Left renal pelvis (tissue), 4 donors: ENCODE data around the gene ZNF358. TPM values are rescaled to one million over a fixed set of nuclear protein-coding genes. Genes with fewer than 3 reads are reported as not detected.

Experiments
- DNase-seq, 4 donors: peaks; one replicate each; pipeline ENCODE4 v3.0.0-alpha.2; 2013; ENCODE audit warnings: low read depth in 4 of 4, low spot score in 3 of 4
- polyA plus RNA-seq, 4 donors: library from polyadenylated mRNA; unstranded; fragments of 120-200 nt; gene quantifications; one replicate each; pipeline ENCODE4 v1.2.1, GENCODE V29; 2013; ENCODE audit not compliant: insufficient read length in 4 of 4

The ZNF358 gene
- polyA plus RNA-seq, 4 donors: 35.7 to 71.8 (median 40.8) TPM

DNA sequence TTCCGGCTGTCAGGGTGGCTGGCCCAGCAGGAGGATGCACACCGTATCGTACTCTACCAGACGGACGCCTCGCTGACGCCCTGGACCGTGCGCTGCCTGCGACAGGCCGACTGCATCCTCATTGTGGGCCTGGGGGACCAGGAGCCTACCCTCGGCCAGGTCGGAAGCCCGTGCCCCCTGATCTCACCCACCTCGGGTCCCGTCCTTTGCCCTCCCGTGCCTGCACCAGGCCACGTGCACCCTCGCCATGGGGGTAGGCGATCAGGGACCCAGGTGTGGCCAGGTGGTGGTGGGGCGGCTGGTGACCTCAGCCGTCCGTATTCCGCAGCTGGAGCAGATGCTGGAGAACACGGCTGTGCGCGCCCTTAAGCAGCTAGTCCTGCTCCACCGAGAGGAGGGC, 38.7 kb downstream of the ZNF358 start:
- DNase-seq: no peak

DNA sequence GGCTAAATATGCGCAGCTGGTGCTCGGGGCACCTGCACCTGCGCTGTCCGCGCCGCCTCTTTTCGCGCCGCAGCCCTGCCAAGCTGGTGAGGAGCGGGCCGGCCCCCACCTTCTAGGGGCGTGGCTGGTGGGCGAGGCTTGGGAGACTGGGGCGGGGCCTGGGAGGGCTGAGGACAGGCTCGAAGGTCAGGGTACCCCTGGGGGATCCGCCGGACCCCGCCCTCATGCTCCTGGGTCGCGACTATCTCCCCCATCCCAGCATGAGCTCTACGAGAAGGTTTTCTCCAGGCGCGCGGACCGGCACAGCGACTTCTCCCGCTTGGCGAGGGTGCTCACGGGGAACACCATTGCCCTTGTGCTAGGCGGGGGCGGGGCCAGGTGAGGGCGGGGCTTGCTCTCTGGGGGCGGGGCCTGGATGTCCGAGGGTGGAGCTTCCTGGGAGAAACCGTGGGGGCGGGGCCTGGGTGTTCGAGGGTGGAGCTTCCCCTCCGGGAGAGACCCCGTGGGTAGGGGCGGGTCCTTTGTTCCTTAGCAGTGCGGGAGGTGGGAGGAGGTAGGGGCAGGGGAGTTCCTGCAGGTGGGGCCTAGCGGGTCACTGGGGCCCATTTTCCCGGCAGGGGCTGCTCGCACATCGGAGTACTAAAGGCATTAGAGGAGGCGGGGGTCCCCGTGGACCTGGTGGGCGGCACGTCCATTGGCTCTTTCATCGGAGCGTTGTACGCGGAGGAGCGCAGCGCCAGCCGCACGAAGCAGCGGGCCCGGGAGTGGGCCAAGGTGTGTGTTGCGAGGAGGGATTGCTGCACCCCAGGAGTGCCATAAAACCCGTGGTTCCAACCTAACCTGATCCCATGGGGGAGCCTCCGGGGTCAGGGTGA, 39.3 kb downstream of the ZNF358 start:
- no peak for DNase-seq

- no peak for DNase-seq
Measured at GRCh38 chr19:7556696-7557315, 40.9 kb downstream of the ZNF358 start.

DNA sequence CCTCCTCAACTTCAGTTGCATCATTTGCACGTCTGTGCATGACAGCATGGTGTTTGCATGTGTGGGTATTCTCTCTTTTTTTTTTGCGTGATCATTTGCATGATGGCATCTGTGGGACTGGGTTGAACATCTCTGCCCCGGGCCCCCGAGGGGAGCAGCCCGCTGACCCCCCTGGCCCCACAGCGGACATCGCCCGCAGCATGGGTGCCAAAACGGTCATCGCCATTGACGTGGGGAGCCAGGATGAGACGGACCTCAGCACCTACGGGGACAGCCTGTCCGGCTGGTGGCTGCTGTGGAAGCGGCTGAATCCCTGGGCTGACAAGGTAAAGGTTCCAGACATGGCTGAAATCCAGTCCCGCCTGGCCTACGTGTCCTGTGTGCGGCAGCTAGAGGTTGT, 42.8 kb downstream of the ZNF358 start:
- no peak for DNase-seq

- no peak for DNase-seq
Measured at GRCh38 chr19:7559102-7559501, 43.2 kb downstream of the ZNF358 start.

DNA sequence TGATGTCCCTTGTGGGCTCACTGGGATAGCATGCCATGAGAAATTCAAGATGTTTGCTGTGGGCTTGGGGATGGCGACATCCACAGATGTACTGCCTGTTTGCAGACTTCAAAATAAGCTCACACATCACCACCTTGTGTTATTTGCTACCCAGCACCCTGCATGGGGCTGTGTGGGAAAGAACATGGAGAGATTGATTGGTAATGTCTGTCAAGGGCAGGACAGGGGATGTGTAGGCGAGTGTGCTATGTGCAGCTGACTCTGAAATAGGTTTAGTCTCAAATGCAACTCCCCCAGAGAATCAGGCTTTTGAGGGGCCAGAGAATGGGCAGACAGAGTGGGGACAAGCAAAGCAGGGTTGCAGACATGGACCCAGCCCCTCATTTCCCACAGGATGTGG, 44.4 kb downstream of the ZNF358 start:
- DNase-seq: no peak

- DNase-seq: no peak
Measured at GRCh38 chr19:7561325-7561724, 45.4 kb downstream of the ZNF358 start.

DNA sequence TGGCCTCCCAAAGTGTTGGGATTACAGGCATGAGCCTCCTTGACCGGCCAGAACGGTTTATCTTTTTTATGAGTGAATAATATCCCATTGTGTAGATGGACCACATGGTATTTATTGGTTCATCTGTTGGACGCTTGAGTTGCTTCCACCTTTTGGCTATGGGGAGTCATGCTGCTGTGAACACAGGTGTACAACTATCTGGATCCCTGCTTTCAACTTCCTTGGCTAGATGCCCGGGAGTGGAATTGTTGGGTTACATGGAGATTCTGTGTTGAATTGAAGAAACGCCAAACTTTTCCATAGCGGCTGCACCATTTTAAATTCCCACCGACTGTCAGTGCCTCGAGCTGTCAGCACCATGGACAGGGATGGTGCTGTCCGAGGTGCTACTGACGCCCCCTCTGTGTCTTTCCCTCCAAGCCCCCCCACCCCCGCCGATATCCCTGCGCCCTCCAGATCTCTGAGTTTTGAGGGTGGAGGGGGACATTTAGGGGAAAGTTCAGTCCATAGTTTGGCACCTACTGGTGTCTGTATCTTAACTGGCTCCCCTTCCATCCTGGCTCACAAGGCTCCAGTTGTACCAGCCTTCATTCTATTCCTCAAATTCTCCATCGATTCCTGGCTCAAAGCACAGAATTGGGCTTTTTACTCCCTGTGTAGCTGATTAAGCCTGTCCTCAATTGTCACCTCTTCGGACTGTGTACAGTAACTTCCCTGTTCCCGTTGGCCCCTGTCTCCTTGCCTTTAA, 46.9 kb downstream of the ZNF358 start:
- no peak for DNase-seq

DNA sequence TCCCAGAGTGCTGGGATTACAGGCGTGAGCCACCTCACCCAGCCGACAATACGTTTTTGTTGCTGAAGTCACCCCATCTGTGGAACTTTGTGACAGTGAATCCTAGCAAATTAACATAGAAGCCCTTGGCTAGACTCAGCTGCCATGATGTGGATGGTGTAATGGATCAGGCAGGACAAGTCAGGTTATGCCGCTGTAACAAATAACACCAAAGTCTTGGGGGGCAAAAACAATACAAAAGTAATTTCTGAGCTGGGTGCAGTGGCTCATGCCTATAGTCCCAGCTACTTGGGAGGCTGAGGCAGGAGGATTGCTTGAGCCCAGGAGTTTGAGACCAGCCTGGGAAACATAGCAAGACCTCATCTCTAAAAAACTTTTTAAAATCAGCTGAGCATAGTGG, 49.0 kb downstream of the ZNF358 start:
- DNase-seq: no peak

GRCh38 chr19:7565332-7565731, 49.4 kb downstream of the ZNF358 start:
- no peak for DNase-seq

Other genes starting within 250 kb of the ZNF358 start
- 10 to 100 TPM; 22.7 to 31.1 (median 25.8) TPM for gene INSR, start 221.7 kb upstream of the ZNF358 start, polyA plus RNA-seq
- 10 to 100 TPM; 16.3 to 38.3 (median 31.8) TPM for gene ARHGEF18, start 167.2 kb upstream of the ZNF358 start, polyA plus RNA-seq
- 1 to 10 TPM; 2.4 to 8.9 (median 4.7) TPM for gene PEX11G, start 27.1 kb upstream of the ZNF358 start, polyA plus RNA-seq
- 10 to 100 TPM; 13.1 to 22.4 (median 17.7) TPM for gene MCOLN1, start 6.5 kb downstream of the ZNF358 start, polyA plus RNA-seq
- 10 to 100 TPM; 25.2 to 53.3 (median 38.7) TPM for gene PNPLA6, start 19.6 kb downstream of the ZNF358 start, polyA plus RNA-seq
- gene CAMSAP3, start 79.8 kb downstream of the ZNF358 start, polyA plus RNA-seq: 10 to 100 TPM in 3 of 4 donors, 1 to 10 TPM in 1; 1.6 to 27.7 (median 13.2) TPM
- 10 to 100 TPM; 28.8 to 47.5 (median 31.1) TPM for gene XAB2, start 113.4 kb downstream of the ZNF358 start, polyA plus RNA-seq
- 100 to 1,000 TPM in 3 of 4 donors, 10 to 100 TPM in 1; 86.2 to 126 (median 114) TPM for gene PET100, start 113.7 kb downstream of the ZNF358 start, polyA plus RNA-seq
- 1 to 10 TPM in 2 of 4 donors, under 1 TPM in 1, not detected in 1; 0.43 to 2.8 (median 1.3) TPM for gene PCP2, start 117.6 kb downstream of the ZNF358 start, polyA plus RNA-seq
- 10 to 100 TPM; 11.6 to 84.1 (median 63.4) TPM for gene STXBP2, start 121.0 kb downstream of the ZNF358 start, polyA plus RNA-seq
- gene RETN, start 152.9 kb downstream of the ZNF358 start, polyA plus RNA-seq: 1 to 10 TPM in 3 of 4 donors, under 1 TPM in 1; 0.54 to 3.0 (median 1.6) TPM
- under 1 TPM; 0.13 to 0.31 (median 0.24) TPM for gene MCEMP1, start 161.0 kb downstream of the ZNF358 start, polyA plus RNA-seq
- 10 to 100 TPM; 34.1 to 65.4 (median 41.0) TPM for gene TRAPPC5, start 164.7 kb downstream of the ZNF358 start, polyA plus RNA-seq
- 1 to 10 TPM in 1 of 4 donors, under 1 TPM in 3; 0.19 to 1.2 (median 0.36) TPM for gene FCER2, start 186.0 kb downstream of the ZNF358 start, polyA plus RNA-seq
- under 1 TPM in 1 of 4 donors, not detected in 3; 0.31 TPM for gene CLEC4G, start 216.0 kb downstream of the ZNF358 start, polyA plus RNA-seq
- 1 to 10 TPM in 3 of 4 donors, under 1 TPM in 1; 0.87 to 6.0 (median 1.7) TPM for gene CD209, start 231.4 kb downstream of the ZNF358 start, polyA plus RNA-seq
- gene CLEC4M, start 247.1 kb downstream of the ZNF358 start, polyA plus RNA-seq: 1 to 10 TPM in 3 of 4 donors, under 1 TPM in 1; 0.08 to 3.0 (median 2.1) TPM